Neural cell (in vitro differentiated cells): ENCODE results near the gene ADAMTS2. TPM values are rescaled to one million over a fixed set of nuclear protein-coding genes. Genes with fewer than 3 reads are reported as not detected.

Source experiments
- H2AFZ ChIP-seq: fragments of 200-600, 300-800 bp; sonication (generic), shearing (Covaris generic); 2 replicates; pipeline ENCODE4 v1.6.0; 2014; ENCODE audit warnings: low read depth, mild to moderate bottlenecking, antibody characterized with exemption, low read length, moderate library complexity
- H3F3A ChIP-seq: fragments of 200-600 bp; shearing (Covaris generic); 2 replicates; pipeline ENCODE4 v1.6.1; 2016; ENCODE audit warnings: mild to moderate bottlenecking, moderate library complexity, mixed read lengths, antibody characterized with exemption, low read length; ENCODE audit not compliant: insufficient read depth, poor library complexity, severe bottlenecking
- H3K27ac ChIP-seq: fragments of 200-600, 300-800 bp; sonication (generic), shearing (Covaris generic); 2 replicates; pipeline ENCODE4 v1.5.1; 2014; ENCODE audit warnings: mild to moderate bottlenecking, low read length, moderate library complexity
- H3K27me3 ChIP-seq: fragments of 300-800, 200-600 bp; sonication (generic), shearing (Covaris generic); 2 replicates; pipeline ENCODE4 v1.6.0; 2014; ENCODE audit warnings: mild to moderate bottlenecking, low read depth, low read length, moderate library complexity; ENCODE audit not compliant: insufficient read depth
- H3K36me3 ChIP-seq: fragments of 300-800, 200-600 bp; sonication (generic), shearing (Covaris generic); 2 replicates; pipeline ENCODE4 v1.5.1; 2014; ENCODE audit warnings: mild to moderate bottlenecking, antibody characterized with exemption, low read length, moderate library complexity; ENCODE audit not compliant: insufficient read depth
- H3K4me2 ChIP-seq: fragments of 300-800, 200-600 bp; sonication (generic), shearing (Covaris generic); 2 replicates; pipeline ENCODE4 v1.6.0; 2014; ENCODE audit warnings: mild to moderate bottlenecking, low read length
- H3K4me3 ChIP-seq: fragments of 300-800, 200-600 bp; sonication (generic), shearing (Covaris generic); 2 replicates; pipeline ENCODE4 v1.5.1; 2014; ENCODE audit warnings: mild to moderate bottlenecking, low read length, moderate library complexity
- H3K79me2 ChIP-seq: fragments of 200-600 bp; shearing (Covaris generic); replicated peaks from 2 replicates; pipeline ENCODE4 v1.6.0; 2014; ENCODE audit warnings: mild to moderate bottlenecking, low read length, moderate library complexity; ENCODE audit not compliant: insufficient read depth
- H3K9ac ChIP-seq: fragments of 300-800, 200-600 bp; sonication (generic), shearing (Covaris generic); 2 replicates; pipeline ENCODE4 v1.6.1; 2016; ENCODE audit warnings: mild to moderate bottlenecking, low read length, mixed read lengths
- H3K9me2 ChIP-seq: fragments of 200-600 bp; shearing (Covaris generic); 2 replicates; pipeline ENCODE4 v1.6.1; 2016; ENCODE audit warnings: mild to moderate bottlenecking, low read length, mixed read lengths; ENCODE audit not compliant: insufficient read depth
- H3K9me3 ChIP-seq: fragments of 200-600, 300-800 bp; sonication (generic), shearing (Covaris generic); 2 replicates; pipeline ENCODE4 v1.6.1; 2016; ENCODE audit warnings: mild to moderate bottlenecking, mixed run types, low read length, moderate library complexity, mixed read lengths
- H4K20me1 ChIP-seq: fragments of 200-600 bp; shearing (Covaris generic); 2 replicates; pipeline ENCODE4 v1.6.1; 2016; ENCODE audit warnings: mild to moderate bottlenecking, mixed run types; ENCODE audit not compliant: insufficient read depth
- CTCF ChIP-seq: fragments of 450-650 bp; IDR thresholded peaks from 2 replicates; pipeline ENCODE4 v1.5.1; 2014; ENCODE audit warnings: antibody characterized with exemption, mild to moderate bottlenecking, moderate library complexity; ENCODE audit not compliant: poor library complexity, severe bottlenecking
- EP300 ChIP-seq: fragments of 450-650 bp; conservative IDR thresholded peaks from 2 replicates; pipeline ENCODE4 v1.6.1; 2014; ENCODE audit warnings: antibody characterized with exemption, mild to moderate bottlenecking, moderate library complexity; ENCODE audit not compliant: poor library complexity, severe bottlenecking
- EZH2 ChIP-seq: fragments of 200-600, 300-800 bp; shearing (Covaris generic), sonication (generic); IDR thresholded peaks from 2 replicates; pipeline ENCODE4 v1.6.1; 2014; ENCODE audit warnings: antibody characterized with exemption, low read length, borderline replicate concordance, mild to moderate bottlenecking; ENCODE audit not compliant: insufficient read depth, poor library complexity, severe bottlenecking
- MXI1 ChIP-seq: fragments of 450-650 bp; conservative IDR thresholded peaks from 2 replicates; pipeline ENCODE4 v1.6.1; 2014; ENCODE audit warnings: antibody characterized with exemption, mild to moderate bottlenecking; ENCODE audit not compliant: poor library complexity, severe bottlenecking
- POLR2AphosphoS5 ChIP-seq: IDR thresholded peaks from 2 replicates; pipeline ENCODE4 v1.6.1; 2012
- RAD21 ChIP-seq: fragments of 450-650 bp; conservative IDR thresholded peaks from 2 replicates; pipeline ENCODE4 v1.6.1; 2014; ENCODE audit warnings: antibody characterized with exemption, mild to moderate bottlenecking, moderate library complexity
- REST ChIP-seq: IDR thresholded peaks from 2 replicates; pipeline ENCODE4 v1.6.1; 2012; ENCODE audit warnings: borderline replicate concordance
- SMC3 ChIP-seq: fragments of 450-650 bp; conservative IDR thresholded peaks from 2 replicates; pipeline ENCODE4 v1.6.1; 2014; ENCODE audit warnings: antibody characterized with exemption, mild to moderate bottlenecking, moderate library complexity; ENCODE audit not compliant: poor library complexity
- TAF1 ChIP-seq: IDR thresholded peaks from 2 replicates; pipeline ENCODE4 v1.6.1; 2012; ENCODE audit warnings: low read depth
- polyA plus RNA-seq: library from polyadenylated mRNA; depleted of rRNA; stranded (reverse); fragments of >200 nt; gene quantifications from 2 replicates; pipeline ENCODE4 v1.2.3, GENCODE V29; 2014

ADAMTS2 gene
- polyA plus RNA-seq, 1 donor from 2014 or later = 0.61 TPM

- Histone ChIP-seq H3K27ac (no peak overlapping the region), H3K9me3 (no peaks in the 10 kb centered on the region), H3K79me2 (no peaks in the 10 kb centered on the region), H3F3A (no peaks in the 10 kb centered on the region), H2AFZ (no peak overlapping the region), H4K20me1 (no peaks in the 10 kb centered on the region), H3K36me3 (no peaks in the 10 kb centered on the region), H3K9me2 (no peaks in the 10 kb centered on the region), H3K4me3 (no peak overlapping the region), H3K9ac (no peak overlapping the region), H3K27me3 (no peaks in the 10 kb centered on the region), H3K4me2 (no peak overlapping the region)
- no peak for TF ChIP-seq RAD21
Measured at GRCh38 chr5:179316982-179317381, 28.3 kb downstream of the ADAMTS2 start.

- Histone ChIP-seq H3K9ac (no peak overlapping the region), H2AFZ (no peak overlapping the region), H3K9me2 (no peaks in the 10 kb centered on the region), H3K27ac (no peak overlapping the region), H3K79me2 (no peaks in the 10 kb centered on the region), H3K27me3 (no peaks in the 10 kb centered on the region), H4K20me1 (no peaks in the 10 kb centered on the region), H3F3A (no peaks in the 10 kb centered on the region), H3K36me3 (no peaks in the 10 kb centered on the region), H3K4me2 (no peak overlapping the region), H3K4me3 (no peak overlapping the region), H3K9me3 (no peaks in the 10 kb centered on the region)
- TF ChIP-seq EP300 (no peak), CTCF (no peak), SMC3 (no peak), POLR2AphosphoS5 (no peak), TAF1 (no peak), MXI1 (no peak), REST (no peak), RAD21 (no peak), EZH2 (no peak)
Measured at GRCh38 chr5:179316111-179316551, 29.1 kb downstream of the ADAMTS2 start.

GRCh38 chr5:179315356-179315890 is 29.8 kb downstream of the ADAMTS2 start:
- Histone ChIP-seq H3F3A (no peaks in the 10 kb centered on the region), H3K9ac (no peak overlapping the region), H3K4me2 (no peak overlapping the region), H3K9me2 (no peaks in the 10 kb centered on the region), H3K9me3 (no peaks in the 10 kb centered on the region), H4K20me1 (no peaks in the 10 kb centered on the region), H3K36me3 (no peaks in the 10 kb centered on the region), H2AFZ (no peak overlapping the region), H3K4me3 (no peak overlapping the region), H3K27me3 (no peaks in the 10 kb centered on the region), H3K79me2 (no peaks in the 10 kb centered on the region), H3K27ac (no peak overlapping the region)
- TF ChIP-seq TAF1 (no peak), MXI1 (no peak), EZH2 (no peak), CTCF (no peak), RAD21 (no peak), EP300 (no peak)
